Suprapubic skin (tissue), 3 donors: ENCODE data around the gene LZTS2.

Source experiments
- CTCF ChIP-seq, 2 donors: fragments of 200-600 bp in 1 of 2; fragments of 450-650 bp in 1 of 2; sonication (generic) in 1 of 2; IDR thresholded peaks; one replicate each; pipeline ENCODE4 v1.5.1; 2016 to 2019; ENCODE audit warnings: antibody characterized with exemption in 2 of 2, mild to moderate bottlenecking in 1 of 2, moderate library complexity in 1 of 2
- POLR2A ChIP-seq, 2 donors: fragments of 450-650 bp; IDR thresholded peaks; one replicate each; pipeline ENCODE4 v1.6.1; 2017; ENCODE audit warnings: antibody characterized with exemption in 2 of 2, mild to moderate bottlenecking in 2 of 2, moderate library complexity in 2 of 2

DNA sequence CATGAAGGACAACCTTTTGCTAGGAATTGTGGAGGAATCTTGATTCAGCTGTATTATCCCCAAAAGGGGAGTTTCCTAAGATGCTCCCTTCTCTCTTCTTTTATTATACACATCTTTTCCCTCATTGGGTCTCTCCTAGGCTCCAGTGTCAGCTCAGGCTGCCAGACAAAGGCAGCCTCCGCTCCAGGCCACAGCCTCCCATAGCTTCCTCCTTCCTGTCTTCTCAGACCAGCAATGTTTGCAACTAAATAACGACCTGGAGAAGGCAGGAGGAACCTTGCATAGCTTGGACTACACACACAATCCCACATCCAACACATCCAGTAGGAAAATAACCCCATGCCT, 43.7 kb downstream of the LZTS2 start:
- TF ChIP-seq CTCF (IDR thresholded peaks at IDR 0.05) (no peak), POLR2A (IDR thresholded peaks at IDR 0.05) (no peak)
